Measurements from ENCODE around the gene CELF1. TPM values are rescaled to one million over a fixed set of nuclear protein-coding genes. Genes with fewer than 3 reads are reported as not detected.
A peak's percentile ranks its signal among the peaks of the same experiment; 100 is the strongest.
"Not testable (repeated sequence)": the region's sequence is repeated elsewhere in the genome, so short reads cannot be mapped to it uniquely, and the experiment has no call there.

Gene CELF1
- total and polyA plus RNA-seq, 2 of the 13 experiments (the other 11 are each of a cell fraction or from before 2014, with no cell fraction given), result 69.0 to 80.1 TPM

DNA sequence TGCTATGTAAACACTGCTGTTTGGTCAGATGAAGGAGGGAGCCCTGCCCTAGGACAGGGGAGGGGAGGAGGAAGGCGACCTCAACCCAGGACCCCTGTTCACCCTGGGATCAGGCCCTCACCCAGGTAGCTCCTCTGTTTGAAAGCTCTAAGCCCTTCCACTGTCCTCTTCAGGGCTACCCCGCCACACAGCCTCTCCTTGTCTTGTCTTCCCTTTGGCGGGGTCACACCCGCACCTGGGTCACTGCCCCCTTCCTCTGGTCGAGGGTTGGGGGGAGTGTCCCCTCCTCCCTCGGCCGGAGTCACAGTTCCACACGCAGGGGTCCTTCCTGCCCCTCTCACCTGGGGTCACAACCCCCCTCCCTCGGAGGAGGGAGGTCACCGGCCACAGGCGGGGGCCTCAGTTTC, 12.0 kb upstream of the CELF1 start (continued):
- peak; percentile 65; the same call in 1 of the 2 replicates for TF ChIP-seq ZBTB33 (CRISPR knock-in tag; IDR thresholded peaks at IDR 0.05)
- peak; percentile 14; the same call in 1 of the 2 replicates for TF ChIP-seq ZNF350 (CRISPR knock-in tag; IDR thresholded peaks at IDR 0.05; ENCODE audit: borderline replicate concordance, low read depth)
- TF ChIP-seq SRSF1 (optimal IDR thresholded peaks at IDR 0.05; ENCODE audit: low read depth, low read length), result peak; percentile 24
- 0 out of 4 replicates have a peak, but pooled peaks of 1 of the 2 experiments have one; percentile 33 for TF ChIP-seq NR2F1 (CRISPR knock-in tag; IDR thresholded peaks at IDR 0.05)

- CTCF ChIA-PET (ENCODE audit: low intra/inter-chr PET ratio, low total read pairs); BruUV-seq (replicated peaks); H3K36me3 ChIP-seq (replicated peaks in 1 of 2; ENCODE audit: control insufficient read depth in 1 of 2, insufficient read depth in 2 of 2, low read length in 2 of 2); intact Hi-C loops (cut with micrococcal nuclease; ENCODE audit: unreplicated experiment); ATAC-seq; FAIRE-seq; H3K9me3 ChIP-seq (ENCODE audit: low read length); in situ Hi-C loops (cut with HindIII; ENCODE audit: extremely low pct_ligation_motif_present, low pct_unique_long_range_greater_than_20kb); H2AFZ ChIP-seq (ENCODE audit: low read length); DNase-seq (ENCODE audit: low spot score); H4K20me1 ChIP-seq (ENCODE audit: insufficient read depth, low read length); H3K27me3 ChIP-seq (ENCODE audit: control insufficient read depth in 1 of 2, insufficient read depth in 2 of 2, low read length in 2 of 2); H3K27ac ChIP-seq (ENCODE audit: extremely low read length, insufficient read depth, low read length): not testable (repeated sequence)
- 90% methylated on average over 10 of the region's 10 CpGs for WGBS (ENCODE audit: low lambda C conversion rate)
- peak overlapping the region; percentile 99 for H3K9ac ChIP-seq (ENCODE audit: insufficient read depth, low read depth, low read length)
- 0 out of 2 replicates have a peak, but pooled peaks have one; percentile 51 for TF ChIP-seq ZNF121 (CRISPR knock-in tag; IDR thresholded peaks at IDR 0.05)
- peaks cover 26% of the 10 kb centered on the region for H3K4me1 ChIP-seq (ENCODE audit: insufficient read depth, low read length)
- H3K79me2 ChIP-seq (ENCODE audit: insufficient read depth, low read length), result peaks cover 24% of the 10 kb centered on the region
- peak overlapping the region in 1 of 3 experiments; percentile 97; a peak in 1 of 6 replicates for H3K4me3 ChIP-seq (replicated peaks in 1 of 3; ENCODE audit: insufficient read depth in 1 of 3, low read depth in 2 of 3, low read length in 3 of 3)
- POLR2A ChIA-PET, result interaction anchor here (1.5 to 3.9 kb wide), 4 partner anchors 10 to 152 kb away, joined by 3 to 19 read pairs (median 12); partner anchors contain the start of genes CELF1, KBTBD4 and NDUFS3
- peak overlapping the region; percentile 23; the same call in 1 of the 2 replicates for H3K4me2 ChIP-seq (ENCODE audit: low read depth, low read length)
Measured at GRCh38 chr11:47564366-47564765, 11.4 kb upstream of the CELF1 start.

DNA sequence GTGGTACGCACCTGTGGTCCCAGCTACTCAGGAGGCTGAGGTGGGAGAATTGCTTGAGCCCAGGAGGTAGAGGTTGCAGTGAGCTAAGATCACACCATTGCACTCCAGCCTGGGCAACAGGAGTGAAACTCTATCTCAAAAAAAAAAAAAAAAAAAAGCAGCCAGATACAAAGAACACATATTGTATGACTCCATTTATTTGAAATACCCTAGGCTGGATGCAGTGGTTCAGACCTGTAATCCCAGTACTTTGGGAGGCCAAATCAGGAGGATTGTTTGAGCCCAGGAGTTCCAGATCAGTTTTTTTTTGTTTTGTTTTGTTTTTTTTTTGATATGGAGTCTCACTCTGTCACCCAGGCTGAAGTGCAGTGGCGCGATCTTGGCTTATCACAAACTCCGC, 9.5 kb upstream of the CELF1 start:
- H3K36me3 ChIP-seq (replicated peaks in 1 of 2; ENCODE audit: control insufficient read depth in 1 of 2, insufficient read depth in 2 of 2, low read length in 2 of 2); intact Hi-C loops (cut with micrococcal nuclease; ENCODE audit: unreplicated experiment); ATAC-seq; H3K4me3 ChIP-seq (replicated peaks in 1 of 3; ENCODE audit: insufficient read depth in 1 of 3, low read depth in 2 of 3, low read length in 3 of 3); H3K9me3 ChIP-seq (ENCODE audit: low read length); DNase-seq (ENCODE audit: low spot score); CTCF ChIA-PET (ENCODE audit: low intra/inter-chr PET ratio, low total read pairs); in situ Hi-C loops (cut with HindIII; ENCODE audit: extremely low pct_ligation_motif_present, low pct_unique_long_range_greater_than_20kb); H3K27ac ChIP-seq (ENCODE audit: extremely low read length, insufficient read depth, low read length); H3K27me3 ChIP-seq (ENCODE audit: control insufficient read depth in 1 of 2, insufficient read depth in 2 of 2, low read length in 2 of 2); POLR2A ChIA-PET; H3K4me2 ChIP-seq (ENCODE audit: low read depth, low read length); H3K9ac ChIP-seq (ENCODE audit: insufficient read depth, low read depth, low read length); BruUV-seq (replicated peaks); H4K20me1 ChIP-seq (ENCODE audit: insufficient read depth, low read length); H2AFZ ChIP-seq (ENCODE audit: low read length); FAIRE-seq: not testable (repeated sequence)
- Histone ChIP-seq H3K4me1 (ENCODE audit: insufficient read depth, low read length) (peaks cover 23% of the 10 kb centered on the region), H3K79me2 (ENCODE audit: insufficient read depth, low read length) (peaks cover 17% of the 10 kb centered on the region)
- 100% methylated on average over 4 of the region's 4 CpGs for WGBS (ENCODE audit: low lambda C conversion rate)
